ENCODE measurements around the gene SORCS1. TPM values are rescaled to one million over a fixed set of nuclear protein-coding genes. Genes with fewer than 3 reads are reported as not detected.
"Not testable (repeated sequence)": the region's sequence is repeated elsewhere in the genome, so short reads cannot be mapped to it uniquely, and the experiment has no call there.

The SORCS1 gene
- total RNA-seq, 1 donor from 2014 or later = not detected

GRCh38 chr10:107051769-107052168 lies 112.7 kb downstream of the SORCS1 start:
- no peak for DNase-seq (ENCODE audit: low read depth in 2 of 2)

GRCh38 chr10:107043461-107043860 lies 121.0 kb downstream of the SORCS1 start:
- DNase-seq (ENCODE audit: low read depth in 2 of 2) = no peak

- no peak for DNase-seq (ENCODE audit: low read depth in 2 of 2)
Observed at GRCh38 chr10:107037192-107038122, 127.0 kb downstream of the SORCS1 start.

- no peak for DNase-seq (ENCODE audit: low read depth in 2 of 2)
Observed at GRCh38 chr10:107033799-107034422, 130.6 kb downstream of the SORCS1 start.

GRCh38 chr10:107032700-107033401 lies 131.7 kb downstream of the SORCS1 start:
- DNase-seq (ENCODE audit: low read depth in 2 of 2) = no peak

GRCh38 chr10:107031931-107032699 lies 132.4 kb downstream of the SORCS1 start:
- DNase-seq (ENCODE audit: low read depth in 2 of 2) = no peak

GRCh38 chr10:107028236-107028635 lies 136.3 kb downstream of the SORCS1 start:
- DNase-seq (ENCODE audit: low read depth in 2 of 2) = no peak

- DNase-seq (ENCODE audit: low read depth in 2 of 2) = no peak
Observed at GRCh38 chr10:107025676-107026075, 138.8 kb downstream of the SORCS1 start.

GRCh38 chr10:107024033-107024432 lies 140.5 kb downstream of the SORCS1 start:
- DNase-seq (ENCODE audit: low read depth in 2 of 2) = not testable (repeated sequence)

- DNase-seq (ENCODE audit: low read depth in 2 of 2) = no peak
Observed at GRCh38 chr10:107022600-107023354, 141.7 kb downstream of the SORCS1 start.

- DNase-seq (ENCODE audit: low read depth in 2 of 2) = no peak
Observed at GRCh38 chr10:107019154-107019553, 145.4 kb downstream of the SORCS1 start.

GRCh38 chr10:107013258-107014006 lies 151.1 kb downstream of the SORCS1 start:
- DNase-seq (ENCODE audit: low read depth in 2 of 2) = no peak

- DNase-seq (ENCODE audit: low read depth in 2 of 2) = no peak
Observed at GRCh38 chr10:107011992-107012391, 152.5 kb downstream of the SORCS1 start.

GRCh38 chr10:107011105-107011504 lies 153.4 kb downstream of the SORCS1 start:
- DNase-seq (ENCODE audit: low read depth in 2 of 2) = no peak

- no peak for DNase-seq (ENCODE audit: low read depth in 2 of 2)
Observed at GRCh38 chr10:107010531-107010930, 154.0 kb downstream of the SORCS1 start.

GRCh38 chr10:107004362-107004761 lies 160.1 kb downstream of the SORCS1 start:
- no peak for DNase-seq (ENCODE audit: low read depth in 2 of 2)

GRCh38 chr10:107002068-107002467 lies 162.4 kb downstream of the SORCS1 start:
- no peak for DNase-seq (ENCODE audit: low read depth in 2 of 2)

GRCh38 chr10:106999118-106999707 lies 165.3 kb downstream of the SORCS1 start:
- no peak for DNase-seq (ENCODE audit: low read depth in 2 of 2)

GRCh38 chr10:106997721-106998120 lies 166.8 kb downstream of the SORCS1 start:
- no peak for DNase-seq (ENCODE audit: low read depth in 2 of 2)

GRCh38 chr10:106996510-106996909 lies 168.0 kb downstream of the SORCS1 start:
- DNase-seq (ENCODE audit: low read depth in 2 of 2) = no peak
